Stimulated activated CD8-positive, alpha-beta memory T cell treated with anti-CD3 and anti-CD28 coated beads, Interleukin-4, amount 100 ng/mL, for 24 hours (primary cell): ENCODE measurements around the gene LCLAT1.

ENCODE experiments used
- DNase-seq: peaks from one replicate; pipeline ENCODE4 v3.0.0-alpha.2; 2020; ENCODE audit warnings: low read depth

LCLAT1 gene

GRCh38 chr2:30645081-30645744, 198.2 kb downstream of the LCLAT1 start:
- DNase-seq, result no peak

GRCh38 chr2:30645745-30646119, 198.7 kb downstream of the LCLAT1 start:
- DNase-seq, result no peak

- no peak for DNase-seq
Observed at GRCh38 chr2:30647752-30648457, 200.9 kb downstream of the LCLAT1 start.

GRCh38 chr2:30649278-30649677, 202.2 kb downstream of the LCLAT1 start:
- DNase-seq, result no peak

GRCh38 chr2:30649828-30650227, 202.8 kb downstream of the LCLAT1 start:
- no peak for DNase-seq

GRCh38 chr2:30652271-30652915, 205.3 kb downstream of the LCLAT1 start:
- DNase-seq, result no peak

- DNase-seq, result no peak
Observed at GRCh38 chr2:30653847-30654246, 206.8 kb downstream of the LCLAT1 start.

- DNase-seq, result no peak
Observed at GRCh38 chr2:30654404-30654803, 207.4 kb downstream of the LCLAT1 start.

GRCh38 chr2:30655211-30655610, 208.2 kb downstream of the LCLAT1 start:
- no peak for DNase-seq

GRCh38 chr2:30655660-30656059, 208.6 kb downstream of the LCLAT1 start:
- DNase-seq, result no peak

GRCh38 chr2:30656079-30656478, 209.0 kb downstream of the LCLAT1 start:
- no peak for DNase-seq

- DNase-seq, result no peak
Observed at GRCh38 chr2:30661173-30662107, 214.4 kb downstream of the LCLAT1 start.

GRCh38 chr2:30662268-30663131, 215.5 kb downstream of the LCLAT1 start:
- no peak for DNase-seq

GRCh38 chr2:30663321-30663720, 216.3 kb downstream of the LCLAT1 start:
- DNase-seq, result no peak

- DNase-seq, result no peak
Observed at GRCh38 chr2:30663806-30664205, 216.8 kb downstream of the LCLAT1 start.

GRCh38 chr2:30664761-30665358, 217.8 kb downstream of the LCLAT1 start:
- DNase-seq, result peak; percentile 11

- DNase-seq, result no peak
Observed at GRCh38 chr2:30665761-30666265, 218.8 kb downstream of the LCLAT1 start.

- no peak for DNase-seq
Observed at GRCh38 chr2:30666266-30666874, 219.3 kb downstream of the LCLAT1 start.

- no peak for DNase-seq
Observed at GRCh38 chr2:30670453-30670852, 223.4 kb downstream of the LCLAT1 start.

GRCh38 chr2:30673127-30673526, 226.1 kb downstream of the LCLAT1 start:
- no peak for DNase-seq
